DMS79 treated with DMSO at 0.1 percent for 48 hours (cell line): Measurements from ENCODE around the gene B4GALNT1.
"Not testable (repeated sequence)": the region's sequence is repeated elsewhere in the genome, so short reads cannot be mapped to it uniquely, and the experiment has no call there.

Experiments
- DNase-seq: peaks from one replicate; lab custom pipeline; 2025; lab: John Stamatoyannopoulos, UW

Gene B4GALNT1

DNA sequence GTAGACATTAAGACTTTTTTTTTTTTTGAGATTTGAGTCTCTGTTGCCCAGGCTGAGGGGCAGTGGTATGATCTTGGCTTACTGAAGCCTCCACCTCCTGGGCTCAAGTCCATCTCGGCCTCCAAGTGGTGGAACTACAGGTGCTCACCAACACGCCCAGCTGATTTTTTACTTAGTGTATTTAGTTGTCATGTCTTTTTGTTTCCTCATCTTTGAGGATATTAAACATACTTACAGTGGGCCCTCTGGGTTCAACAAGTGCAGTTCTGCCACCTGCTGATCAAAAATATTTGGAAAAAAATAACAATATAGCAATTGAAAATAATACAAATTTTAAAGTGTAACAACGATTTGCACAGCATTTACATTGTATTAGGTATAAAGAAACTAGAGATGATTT, 4.4 kb upstream of the B4GALNT1 start:
- DNase-seq: no peak

DNA sequence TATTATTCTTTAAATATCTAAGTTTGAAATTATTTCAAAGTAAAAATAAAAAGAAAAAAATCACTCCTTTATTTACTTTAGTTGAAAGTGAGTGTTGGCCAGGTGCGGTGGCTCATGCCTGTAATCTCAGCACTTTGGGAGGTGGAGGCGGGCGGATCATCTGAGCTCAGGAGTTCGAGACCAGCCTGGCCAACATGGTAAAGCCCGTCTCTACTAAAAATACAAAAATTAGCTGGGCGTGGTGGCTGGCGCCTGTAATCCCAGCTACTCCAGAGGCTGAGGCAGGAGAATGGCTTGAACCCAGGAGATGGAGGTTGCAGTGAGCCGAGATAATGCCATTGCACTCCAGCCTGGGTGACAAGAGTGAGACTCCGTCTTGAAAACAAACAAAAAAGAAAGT, 3.7 kb upstream of the B4GALNT1 start:
- DNase-seq: not testable (repeated sequence)

GRCh38 chr12:57632073-57632957, 686 bp downstream of the B4GALNT1 start:
- DNase-seq: no peak

DNA sequence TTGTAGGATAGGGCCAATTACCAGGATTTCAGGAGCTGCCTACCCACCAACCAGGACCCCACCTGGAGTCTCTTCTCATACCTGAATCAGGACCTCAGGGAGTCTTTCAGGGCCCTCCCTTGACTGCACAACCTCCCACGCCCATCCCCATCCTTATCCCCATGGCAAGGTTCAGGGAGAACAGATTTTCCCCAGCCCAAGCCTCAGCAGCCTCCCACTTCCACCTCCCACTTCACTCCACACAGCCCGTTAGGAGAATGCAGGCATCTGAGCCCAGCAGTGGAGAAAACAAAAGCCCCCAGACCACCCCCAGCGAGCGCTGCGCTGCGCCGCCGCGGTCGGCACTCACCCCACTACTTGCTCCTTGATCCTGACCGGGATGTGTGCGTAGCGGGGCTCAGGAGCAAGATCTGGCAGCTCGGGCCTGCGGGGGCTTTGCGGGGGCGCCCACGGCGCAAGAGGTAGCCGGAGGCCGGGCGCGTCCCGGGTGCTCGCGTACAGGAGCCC, 1.4 kb downstream of the B4GALNT1 start:
- DNase-seq: no peak

DNA sequence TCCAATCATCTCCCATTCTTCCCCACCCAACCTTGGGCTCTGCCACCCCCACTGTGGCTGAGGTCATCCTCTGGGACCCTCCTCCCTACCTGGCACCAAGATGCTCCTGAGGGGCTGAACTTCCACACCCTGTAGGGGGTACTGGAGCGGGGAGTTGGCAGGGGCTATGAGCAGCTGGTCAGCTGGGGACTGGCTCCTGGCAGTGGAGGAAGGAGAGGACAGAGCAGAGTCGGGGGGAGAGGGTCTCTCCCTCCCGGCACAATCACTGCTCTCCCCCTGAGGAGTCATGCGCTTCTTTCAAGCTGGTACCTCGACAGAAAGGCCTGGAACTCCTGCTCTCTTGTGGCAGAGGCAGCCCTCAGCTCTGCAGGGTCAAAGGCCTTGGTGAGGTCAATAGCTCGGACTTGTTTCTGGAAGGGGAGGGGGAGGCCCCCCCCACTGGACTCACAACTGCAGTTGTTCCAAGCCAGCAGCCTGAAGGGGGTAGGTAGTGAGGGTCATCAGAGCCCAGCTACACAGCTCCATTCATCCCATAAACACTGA, 2.0 kb downstream of the B4GALNT1 start:
- no peak for DNase-seq

- no peak for DNase-seq
Observed at GRCh38 chr12:57629897-57630471, 3.0 kb downstream of the B4GALNT1 start.

DNA sequence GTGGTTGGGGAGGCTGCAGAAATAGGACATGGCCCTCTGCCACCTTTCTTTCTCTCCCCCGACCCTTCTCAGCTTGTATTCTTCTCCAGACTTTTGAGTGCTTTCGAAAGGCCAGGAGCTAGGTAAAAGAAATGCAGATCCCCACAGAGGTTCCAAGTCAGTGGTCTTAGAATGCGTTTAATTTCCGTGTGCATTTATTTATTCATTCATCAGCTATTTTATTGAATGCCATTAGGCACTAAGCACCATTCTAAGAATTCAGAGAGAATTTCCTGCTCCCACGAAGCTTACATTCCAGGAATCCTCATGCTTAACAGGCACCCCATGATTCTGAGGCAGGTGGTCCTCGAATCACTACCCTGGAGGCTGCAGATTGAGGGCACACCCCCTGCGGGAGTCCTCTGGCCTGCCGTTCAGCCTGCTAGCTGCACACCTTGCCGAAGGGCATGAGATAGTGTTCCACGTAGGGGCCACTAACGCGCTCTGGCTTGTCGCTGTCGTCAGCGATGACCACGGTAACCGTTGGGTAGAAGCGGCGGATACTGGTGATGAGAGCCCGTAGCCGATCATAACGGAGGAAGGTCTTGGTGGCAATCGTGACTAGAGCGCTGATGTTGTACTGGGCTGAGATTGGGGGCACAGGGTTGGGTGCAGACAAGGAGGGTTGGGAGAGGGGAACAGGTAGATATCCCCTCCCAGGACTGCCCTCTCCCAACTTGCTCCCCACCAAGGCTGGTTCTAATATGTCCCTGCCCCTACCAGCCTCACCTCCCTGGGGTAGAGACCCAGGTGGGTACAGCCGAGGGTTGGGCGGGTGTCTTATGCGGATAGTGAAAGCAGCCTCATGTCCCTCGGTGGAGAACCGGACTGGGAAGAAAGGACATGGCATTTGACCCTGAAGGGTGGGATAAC, 4.5 kb downstream of the B4GALNT1 start:
- DNase-seq: no peak

DNA sequence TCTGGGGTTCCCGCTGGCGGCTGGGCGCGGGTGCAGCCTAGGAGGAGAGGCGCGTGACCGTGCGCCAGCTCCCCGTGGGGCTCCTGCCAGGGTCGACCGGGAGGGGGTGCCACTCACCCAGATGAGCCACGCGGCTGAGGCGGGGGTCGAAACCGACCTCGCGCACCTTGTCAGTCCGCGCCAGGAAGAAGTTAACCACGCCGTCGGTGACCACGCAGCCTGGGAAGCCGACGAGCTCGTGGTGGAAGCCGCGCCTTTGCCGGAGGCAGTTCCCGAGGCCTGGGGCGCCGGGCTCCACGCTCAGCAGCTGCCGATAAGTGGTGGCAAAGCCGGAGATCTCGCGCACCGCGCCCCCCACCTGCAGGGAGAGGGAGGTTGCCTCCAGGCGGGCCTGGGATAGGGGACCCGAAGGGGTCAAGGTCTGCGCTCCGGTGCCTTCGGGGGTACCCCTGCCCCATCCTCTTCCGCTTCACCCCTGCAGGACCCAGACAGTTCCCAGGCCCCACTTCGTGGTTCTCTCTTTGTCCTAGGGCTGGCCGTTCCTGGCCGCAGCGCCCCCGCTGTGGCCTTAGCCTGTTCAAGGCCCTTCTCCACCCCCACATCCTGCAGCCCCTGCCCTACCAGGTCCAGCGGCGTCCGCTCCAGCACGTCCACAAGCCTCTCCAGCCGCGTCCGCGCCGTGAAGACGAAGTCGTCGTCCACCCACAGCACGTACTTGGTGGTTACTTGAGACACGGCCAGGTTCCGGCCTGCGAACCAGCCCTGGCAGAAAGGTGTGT, 5.3 kb downstream of the B4GALNT1 start:
- no peak for DNase-seq

- no peak for DNase-seq
Observed at GRCh38 chr12:57626921-57627445, 6.0 kb downstream of the B4GALNT1 start.

DNA sequence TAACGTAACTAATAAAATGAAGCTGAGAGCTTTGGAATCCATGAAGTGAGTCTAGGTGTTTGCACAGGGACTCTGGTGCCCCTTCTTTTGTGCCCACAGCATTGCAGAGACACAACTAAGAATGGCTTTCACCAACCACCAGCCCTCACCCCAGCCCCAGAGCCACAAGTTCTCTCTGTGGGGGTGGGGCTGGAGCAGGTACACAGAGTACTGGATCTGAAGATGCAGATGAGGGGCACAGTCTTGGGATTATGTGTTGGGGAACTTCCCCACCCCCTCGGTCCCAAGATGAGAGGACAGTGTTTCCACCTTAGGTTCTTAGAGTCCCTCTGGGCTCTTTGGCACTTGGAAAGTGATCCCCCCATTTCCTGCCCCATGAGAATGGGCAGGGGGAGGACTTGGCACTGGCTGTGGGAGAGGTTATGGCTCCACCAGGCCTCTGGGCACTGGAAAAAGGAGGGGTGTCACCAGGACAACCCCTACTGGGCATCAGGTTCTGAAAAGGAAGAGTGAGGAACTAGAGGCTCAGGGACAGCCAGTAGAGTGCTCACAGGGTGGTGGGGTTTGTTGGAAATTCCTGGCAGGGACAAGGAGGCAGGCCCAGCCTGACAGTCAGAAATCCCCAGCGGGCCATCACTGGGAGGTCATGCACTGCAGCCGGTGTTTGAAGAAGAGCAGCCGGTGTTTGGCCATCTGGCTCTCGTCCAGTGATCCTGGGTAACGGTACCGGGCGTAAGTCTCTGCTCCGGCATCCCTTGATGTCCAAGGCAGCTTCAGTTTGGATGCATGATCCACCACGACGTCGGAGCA, 6.7 kb downstream of the B4GALNT1 start:
- no peak for DNase-seq

DNA sequence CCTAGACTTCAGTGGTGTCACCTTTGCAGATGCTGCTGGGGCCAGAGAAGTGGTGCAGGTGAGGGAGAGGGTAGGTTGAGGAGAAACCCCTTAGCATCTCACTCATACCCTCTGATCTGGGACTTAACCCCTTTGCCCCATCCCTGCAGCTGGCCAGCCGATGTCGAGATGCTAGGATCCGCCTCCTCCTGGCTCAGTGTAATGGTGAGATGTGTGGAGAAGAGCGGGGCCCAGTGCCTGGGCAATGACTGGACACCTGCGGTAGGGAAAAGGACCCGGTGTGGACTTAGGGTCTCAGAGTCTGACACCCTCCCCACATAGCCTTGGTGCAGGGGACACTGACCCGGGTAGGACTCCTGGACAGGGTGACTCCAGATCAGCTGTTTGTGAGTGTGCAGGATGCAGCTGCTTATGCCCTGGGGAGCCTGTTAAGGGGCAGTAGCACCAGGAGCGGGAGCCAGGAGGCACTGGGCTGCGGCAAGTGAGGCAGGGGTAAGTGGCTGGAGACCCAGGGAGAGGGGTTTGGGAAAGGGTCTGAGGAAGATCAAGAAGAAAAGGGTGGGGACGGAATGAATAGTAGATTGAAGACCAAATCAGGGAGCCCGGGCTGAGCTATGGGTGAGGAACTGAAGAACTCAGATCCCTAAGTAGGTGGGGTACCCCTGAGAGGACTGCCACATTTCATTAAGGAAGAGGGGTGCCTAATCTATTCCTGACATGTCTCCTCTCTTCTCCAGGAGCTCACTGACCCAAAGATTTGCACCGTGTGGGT, 7.6 kb downstream of the B4GALNT1 start:
- no peak for DNase-seq

DNA sequence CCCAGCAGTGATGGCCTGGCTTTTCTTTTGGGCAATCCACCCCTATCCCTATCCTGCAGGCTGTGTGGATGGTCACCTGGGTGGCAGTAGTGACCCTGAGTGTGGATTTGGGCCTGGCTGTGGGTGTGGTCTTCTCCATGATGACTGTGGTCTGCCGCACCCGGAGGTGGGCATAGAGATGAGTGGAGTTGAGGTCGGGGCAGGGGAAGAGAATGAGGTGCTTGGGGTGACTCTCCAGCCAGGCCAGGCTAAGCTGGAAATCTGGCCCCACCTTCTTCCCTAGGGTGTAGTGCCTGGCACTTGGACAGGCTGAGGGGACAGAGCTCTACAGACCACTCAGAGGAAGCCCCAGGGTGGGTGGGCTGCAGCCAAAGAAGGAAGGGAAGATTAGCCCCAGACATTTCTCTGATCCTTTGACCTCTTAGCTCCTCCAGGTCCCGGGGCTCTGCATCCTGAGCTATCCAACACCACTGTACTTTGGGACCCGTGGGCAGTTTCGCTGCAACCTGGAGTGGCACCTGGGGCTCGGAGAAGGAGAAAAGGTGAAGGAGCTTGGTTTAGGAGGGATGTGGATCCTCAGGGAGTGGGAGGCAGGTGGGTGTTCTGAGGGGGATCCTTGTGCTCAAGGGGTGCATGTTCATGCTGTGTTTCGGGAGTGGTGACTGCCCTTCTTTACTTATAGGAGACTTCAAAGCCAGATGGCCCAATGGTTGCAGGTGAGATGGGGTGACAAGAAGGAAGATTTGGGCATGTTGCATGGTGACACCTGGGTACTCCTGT, 8.4 kb downstream of the B4GALNT1 start:
- DNase-seq: no peak

- DNase-seq: no peak
Observed at GRCh38 chr12:57623811-57624390, 9.1 kb downstream of the B4GALNT1 start.

- no peak for DNase-seq
Observed at GRCh38 chr12:57623385-57623784, 9.6 kb downstream of the B4GALNT1 start.

DNA sequence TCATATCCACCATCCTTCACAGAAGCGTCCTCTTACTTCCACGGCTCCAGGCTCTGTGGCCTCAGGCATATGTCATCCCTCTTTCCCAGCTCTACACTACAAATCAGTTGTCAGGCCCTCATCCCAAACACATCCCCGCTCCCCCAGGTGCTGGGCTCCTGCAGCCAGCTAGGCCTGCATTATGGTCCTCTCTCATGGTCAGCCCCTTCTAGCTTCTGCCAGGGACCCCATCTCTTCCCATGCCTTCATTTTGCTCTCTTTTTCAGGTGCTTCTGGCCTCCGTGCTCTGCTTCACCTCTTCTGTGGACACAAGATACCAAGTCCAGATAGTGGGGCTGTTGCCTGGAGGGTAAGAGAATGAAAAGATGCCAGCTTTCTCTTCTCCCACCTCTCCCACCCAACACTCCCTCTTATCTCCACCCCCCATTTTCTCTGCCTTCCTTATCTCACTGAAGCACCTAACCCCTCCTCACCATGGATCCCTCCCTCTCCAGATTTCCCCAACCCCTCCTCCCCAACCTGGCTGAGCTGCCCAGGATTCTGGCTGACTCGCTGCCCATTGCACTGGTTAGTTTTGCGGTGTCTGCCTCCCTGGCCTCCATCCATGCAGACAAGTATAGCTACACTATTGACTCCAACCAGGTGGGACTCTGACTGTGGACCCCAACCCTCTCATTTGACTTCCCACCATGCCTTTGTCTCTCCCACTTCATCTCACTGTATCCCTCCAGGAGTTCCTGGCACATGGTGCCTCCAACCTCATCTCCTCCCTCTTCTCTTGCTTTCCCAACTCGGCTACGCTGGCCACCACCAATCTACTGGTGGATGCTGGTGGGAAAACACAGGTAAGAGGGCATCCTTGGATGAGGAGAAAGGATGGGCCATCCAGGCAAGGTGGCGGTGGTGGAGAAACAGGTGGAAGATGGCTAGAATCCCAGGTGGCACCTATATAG, 10.4 kb downstream of the B4GALNT1 start:
- DNase-seq: no peak

GRCh38 chr12:57621497-57622292, 11.3 kb downstream of the B4GALNT1 start:
- peak; percentile 13 for DNase-seq
